ENCODE data around the gene BORCS6.

BORCS6 gene

DNA sequence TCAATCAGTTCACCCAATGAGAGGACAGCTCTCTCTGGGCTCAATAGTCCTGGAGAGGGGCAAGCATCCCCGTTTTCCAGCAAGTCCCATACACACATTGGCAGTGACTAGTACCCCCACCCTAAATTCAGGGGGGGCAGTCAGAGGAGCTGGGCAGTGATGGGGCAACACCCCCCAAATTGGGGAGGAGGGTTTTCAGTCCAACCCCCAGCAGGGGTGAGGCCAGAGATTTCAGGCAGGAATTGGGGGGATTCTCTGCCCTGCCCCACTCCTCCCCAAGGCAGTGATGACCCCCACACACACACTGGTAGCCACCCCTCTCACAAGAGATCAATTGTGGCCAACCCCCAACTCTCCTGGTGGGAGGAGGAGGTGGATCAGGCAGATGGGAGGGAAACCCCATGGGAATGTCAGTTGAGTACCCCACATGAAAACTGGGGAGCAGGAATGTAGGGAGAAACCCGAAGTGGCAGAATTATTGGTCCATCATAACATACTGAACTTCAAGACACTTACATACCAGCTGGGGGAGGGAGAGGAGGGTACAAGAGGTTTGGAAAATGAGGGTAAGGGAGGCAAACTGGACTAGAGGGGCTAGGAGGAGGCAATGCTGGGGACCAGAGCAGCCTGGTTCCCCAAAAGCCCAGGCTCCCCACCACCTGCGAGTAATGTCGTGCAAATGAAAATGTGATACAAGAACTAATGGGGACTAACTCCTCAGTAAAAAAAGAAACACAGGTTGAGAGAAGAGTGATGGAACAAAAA is 30.3 kb downstream of the BORCS6 start:
- TF ChIP-seq, protein P1, sequence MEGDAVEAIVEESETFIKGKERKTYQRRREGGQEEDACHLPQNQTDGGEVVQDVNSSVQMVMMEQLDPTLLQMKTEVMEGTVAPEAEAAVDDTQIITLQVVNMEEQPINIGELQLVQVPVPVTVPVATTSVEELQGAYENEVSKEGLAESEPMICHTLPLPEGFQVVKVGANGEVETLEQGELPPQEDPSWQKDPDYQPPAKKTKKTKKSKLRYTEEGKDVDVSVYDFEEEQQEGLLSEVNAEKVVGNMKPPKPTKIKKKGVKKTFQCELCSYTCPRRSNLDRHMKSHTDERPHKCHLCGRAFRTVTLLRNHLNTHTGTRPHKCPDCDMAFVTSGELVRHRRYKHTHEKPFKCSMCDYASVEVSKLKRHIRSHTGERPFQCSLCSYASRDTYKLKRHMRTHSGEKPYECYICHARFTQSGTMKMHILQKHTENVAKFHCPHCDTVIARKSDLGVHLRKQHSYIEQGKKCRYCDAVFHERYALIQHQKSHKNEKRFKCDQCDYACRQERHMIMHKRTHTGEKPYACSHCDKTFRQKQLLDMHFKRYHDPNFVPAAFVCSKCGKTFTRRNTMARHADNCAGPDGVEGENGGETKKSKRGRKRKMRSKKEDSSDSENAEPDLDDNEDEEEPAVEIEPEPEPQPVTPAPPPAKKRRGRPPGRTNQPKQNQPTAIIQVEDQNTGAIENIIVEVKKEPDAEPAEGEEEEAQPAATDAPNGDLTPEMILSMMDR (IDR thresholded peaks at IDR 0.05; ENCODE audit: extremely low read depth, missing control alignments), result no peak
- DNase-seq (ENCODE audit: low spot score), result no peak

DNA sequence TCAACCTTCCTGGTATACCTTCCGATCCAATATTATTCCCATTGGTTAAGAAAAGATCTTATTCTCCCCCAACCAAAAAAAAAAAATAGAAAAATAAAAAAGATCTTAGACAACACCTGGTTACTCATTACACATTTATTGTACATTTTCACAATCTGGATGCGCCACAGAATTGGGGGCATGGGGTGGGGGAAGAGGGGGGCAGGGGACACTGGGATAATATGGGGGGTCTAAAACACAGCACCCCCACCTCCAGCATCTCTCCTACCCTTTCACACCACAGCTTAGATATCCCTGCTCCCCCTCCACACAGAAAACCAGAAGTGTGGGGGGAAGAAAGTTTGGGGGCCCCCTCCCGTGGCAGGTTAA is 31.0 kb downstream of the BORCS6 start:
- no peak for DNase-seq (ENCODE audit: low spot score)
- TF ChIP-seq, protein P1 (IDR thresholded peaks at IDR 0.05; ENCODE audit: extremely low read depth, missing control alignments), result no peak

DNA sequence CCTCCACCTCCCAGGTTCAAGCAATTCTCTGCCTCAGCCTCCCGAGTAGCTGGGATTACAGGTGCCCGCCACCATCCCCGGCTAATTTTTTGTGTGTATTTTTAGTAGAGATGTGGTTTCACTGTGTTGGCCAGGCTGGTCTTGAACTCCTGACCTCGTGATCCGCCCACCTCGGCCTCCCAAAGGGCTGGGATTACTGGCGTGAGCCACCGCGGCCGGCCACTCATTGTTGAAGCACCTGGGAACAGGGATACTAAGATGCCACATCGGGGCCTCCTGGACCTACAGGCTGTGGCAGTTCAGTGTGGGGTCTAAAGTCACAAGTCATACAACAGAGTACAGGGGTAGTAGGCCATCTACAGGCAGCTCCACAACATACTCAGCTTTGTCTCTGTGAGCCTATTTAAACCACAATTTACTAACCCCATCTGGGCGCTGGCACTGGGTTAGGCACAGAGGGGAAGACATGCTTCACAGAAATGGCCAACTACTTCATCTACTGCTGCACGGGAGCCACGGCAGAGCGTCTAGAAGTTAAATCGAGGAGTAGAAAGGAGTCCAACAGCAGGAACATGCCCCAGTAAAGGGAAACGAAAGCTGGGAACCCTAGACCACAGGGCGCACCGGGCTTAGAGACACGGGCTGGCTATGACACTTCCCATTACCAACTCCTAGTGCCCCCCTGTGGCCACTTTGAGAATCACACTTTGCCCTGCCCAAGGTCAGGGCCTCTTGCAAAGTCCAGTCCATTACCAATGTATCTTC is 31.5 kb downstream of the BORCS6 start:
- DNase-seq (ENCODE audit: low spot score), result peak; percentile 86
- TF ChIP-seq, protein P1 (IDR thresholded peaks at IDR 0.05; ENCODE audit: extremely low read depth, missing control alignments), result peak; percentile 72

DNA sequence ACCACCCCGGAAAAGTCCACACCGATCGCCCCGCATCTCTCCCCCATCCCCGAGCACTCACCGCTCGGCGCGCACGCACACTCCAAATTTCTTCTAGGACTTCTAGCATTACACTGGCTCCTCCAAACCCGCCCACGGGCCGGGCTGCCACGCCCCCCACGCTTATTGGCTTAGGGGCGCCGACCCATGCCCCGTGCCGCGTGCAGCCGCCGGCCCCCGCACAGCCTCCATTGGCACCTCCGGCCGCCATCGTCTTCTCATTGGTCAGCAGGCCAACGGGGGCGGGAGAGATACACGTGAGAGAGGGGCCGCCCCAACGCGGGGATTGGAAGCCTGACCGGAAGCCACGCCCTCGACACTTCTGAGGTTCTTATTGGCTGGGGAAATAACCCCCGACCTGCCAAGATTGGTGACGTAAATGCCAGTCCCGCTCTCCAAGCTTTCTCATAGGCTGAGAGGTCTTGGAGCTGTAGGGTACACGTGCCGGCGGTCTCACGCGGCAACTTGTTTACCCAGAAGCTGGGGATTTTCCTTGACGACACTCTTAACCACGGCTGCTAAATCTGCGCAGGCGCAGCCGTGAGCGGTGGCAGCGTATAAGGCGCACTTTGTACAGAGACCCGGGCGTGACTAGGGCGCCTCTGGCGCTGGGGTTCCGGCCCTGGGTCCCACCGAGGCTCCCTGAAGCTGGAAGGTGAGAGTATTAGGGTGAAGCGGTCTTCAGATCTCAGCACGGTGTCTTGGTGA is 33.6 kb downstream of the BORCS6 start:
- TF ChIP-seq, protein P1 (IDR thresholded peaks at IDR 0.05; ENCODE audit: extremely low read depth, missing control alignments), result peak; percentile 19
- peak; percentile 97 for DNase-seq (ENCODE audit: low spot score)

DNA sequence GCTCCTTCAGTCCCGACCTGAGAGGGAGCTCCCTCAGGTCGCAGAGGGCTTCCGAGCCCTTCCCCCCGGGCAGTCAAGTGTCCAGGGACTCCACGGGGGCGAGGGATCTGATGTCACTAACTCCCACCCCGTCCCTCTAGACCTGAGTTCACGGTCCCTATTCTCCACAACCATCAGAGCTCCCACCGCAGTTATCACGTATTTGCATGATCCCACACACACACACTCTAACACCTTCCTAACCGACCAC is 34.1 kb downstream of the BORCS6 start:
- no peak for DNase-seq (ENCODE audit: low spot score)
- TF ChIP-seq, protein P1 (IDR thresholded peaks at IDR 0.05; ENCODE audit: extremely low read depth, missing control alignments), result no peak

DNA sequence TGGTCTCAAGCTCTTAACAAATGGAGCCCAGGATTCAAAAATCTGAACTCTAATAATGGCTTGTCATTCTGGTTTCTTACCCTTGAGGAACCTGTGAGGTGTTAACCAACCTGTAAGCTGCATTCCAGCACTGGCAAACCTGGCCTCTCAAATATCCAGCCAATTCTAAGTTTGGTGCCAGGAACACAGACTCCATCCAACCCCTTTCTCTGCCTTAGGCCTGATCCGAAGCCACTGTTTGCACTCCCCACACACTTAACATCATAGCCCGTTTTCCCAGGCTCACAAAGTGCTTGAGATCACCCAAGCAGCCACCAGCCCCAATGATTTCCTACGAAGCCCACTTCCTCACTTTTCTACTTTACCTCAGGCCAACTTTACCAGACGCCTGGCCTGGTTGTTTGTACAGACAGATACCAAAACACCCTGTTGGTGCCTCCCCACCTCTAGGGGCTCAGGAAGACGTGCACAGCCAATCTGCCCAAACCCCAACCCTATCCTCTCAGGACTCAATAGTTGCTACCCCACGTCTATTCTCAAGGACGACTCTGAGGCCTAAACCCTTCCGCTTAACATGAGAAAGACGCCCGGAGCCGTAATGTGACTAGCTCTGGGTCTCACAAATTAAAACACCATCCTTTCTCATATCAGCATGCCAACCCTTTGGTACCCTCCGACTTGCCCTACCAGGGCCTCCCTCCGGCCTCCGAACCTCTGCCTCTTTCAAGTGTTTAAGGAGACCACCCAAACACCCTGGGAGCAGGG is 34.6 kb downstream of the BORCS6 start:
- DNase-seq (ENCODE audit: low spot score), result no peak
- TF ChIP-seq, protein P1 (IDR thresholded peaks at IDR 0.05; ENCODE audit: extremely low read depth, missing control alignments), result no peak
